Muscle of leg (tissue), 16 donors: ENCODE measurements around the gene NBPF3. TPM values are rescaled to one million over a fixed set of nuclear protein-coding genes. Genes with fewer than 3 reads are reported as not detected.
"Not testable (repeated sequence)": the region's sequence is repeated elsewhere in the genome, so short reads cannot be mapped to it uniquely, and the experiment has no call there.

Experiments used
- DNase-seq: peaks from one replicate; pipeline ENCODE4 v3.0.0; 2013
- H3K27ac ChIP-seq: one replicate; pipeline ENCODE4 v1.5.1; 2013; ENCODE audit warnings: mild to moderate bottlenecking, low read length, control low read depth
- H3K27me3 ChIP-seq: one replicate; pipeline ENCODE4 v1.6.1; 2013; ENCODE audit warnings: low read length; ENCODE audit not compliant: control insufficient read depth, insufficient read depth
- H3K36me3 ChIP-seq: one replicate; pipeline ENCODE4 v1.6.1; 2013; ENCODE audit warnings: low read length; ENCODE audit not compliant: control insufficient read depth, insufficient read depth
- H3K4me1 ChIP-seq: one replicate; pipeline ENCODE4 v1.6.1; 2013; ENCODE audit warnings: low read length; ENCODE audit not compliant: control insufficient read depth, insufficient read depth
- H3K4me3 ChIP-seq: one replicate; pipeline ENCODE4 v1.5.1; 2013; ENCODE audit warnings: low read length, control low read depth
- H3K9me3 ChIP-seq: replicated peaks from 2 replicates; pipeline ENCODE4 v1.6.1; 2013; ENCODE audit warnings: low read depth, low read length; ENCODE audit not compliant: control insufficient read depth
- WGBS: methylation state at CpG from one replicate; pipeline ENCODE4 v1.1.5; 2013; ENCODE audit warnings: missing lambda C conversion rate; ENCODE audit not compliant: insufficient coverage; 5-methylcytosine and 5-hydroxymethylcytosine counted together
- long read RNA-seq, 11 donors: transcript quantifications; one replicate each; lab custom pipeline, GENCODE V29; 2026
- polyA plus RNA-seq, 8 donors: library from polyadenylated mRNA; unstranded; fragments of 120-200 nt; gene quantifications; one replicate each; pipeline versions ENCODE4 v1.2.1 to v1.2.3, GENCODE V29; 2013; ENCODE audit warnings: inconsistent platforms in 1 of 8, low replicate concordance in 1 of 8; ENCODE audit not compliant: insufficient read length in 8 of 8, insufficient read depth in 1 of 8
- total RNA-seq: library from RNA; stranded (reverse); fragments of 120-200 nt; gene quantifications from one replicate; pipeline ENCODE4 v1.2.4, GENCODE V29; 2013

NBPF3 gene
- total RNA-seq = 4.9 TPM
- polyA plus RNA-seq = 10 to 100 TPM in 1 of 8 donors, 1 to 10 TPM in 7; 4.4 to 11.4 (median 7.1) TPM
- long read RNA-seq, donor 1 = 0 reads
- long read RNA-seq, donor 2 = 0 reads
- long read RNA-seq, donor 3, partial matches to known transcripts = 0 of 18 reads
- long read RNA-seq, donor 3, other reads (novel, unspliced or antisense) = 18 of 18 reads
- long read RNA-seq, donor 4 = 0 reads
- long read RNA-seq, donor 5, partial matches to known transcripts = 0 of 14 reads
- long read RNA-seq, donor 5, other reads (novel, unspliced or antisense) = 13 of 14 reads
- long read RNA-seq, donor 6, partial matches to known transcripts = 0 of 19 reads
- long read RNA-seq, donor 6, other reads (novel, unspliced or antisense) = 19 of 19 reads
- long read RNA-seq, donor 7 = 0 reads
- long read RNA-seq, donor 8, partial matches to known transcripts = 0 of 11 reads
- long read RNA-seq, donor 8, other reads (novel, unspliced or antisense) = 11 of 11 reads
- long read RNA-seq, donor 9 = 0 reads
- long read RNA-seq, donor 10, partial matches to known transcripts = 7 of 37 reads
- long read RNA-seq, donor 10, other reads (novel, unspliced or antisense) = 30 of 37 reads
- long read RNA-seq, donor 11 = 0 reads

GRCh38 chr1:21439721-21440629, at the start of gene NBPF3:
TSS of gene NBPF3 (plus strand) at chr1:21440137. CDS start at chr1:21445087, 4,950 bp downstream.
- peak within 1 kb of the TSS; percentile 47 for H3K27ac ChIP-seq
- DNase-seq = peak; percentile 87
- H3K9me3 ChIP-seq = no peaks in the 10 kb centered on the region
- H3K4me1 ChIP-seq = no peaks in the 10 kb centered on the region
- peaks cover 4% of the 10 kb centered on the region for H3K36me3 ChIP-seq
- H3K27me3 ChIP-seq = peaks cover 37% of the 10 kb centered on the region
- WGBS = under 1% methylated on average over 59 of the region's 87 CpGs
- H3K4me3 ChIP-seq = peak within 1 kb of the TSS; percentile 61

GRCh38 chr1:21391497-21391896, 48.4 kb upstream of the NBPF3 start:
- WGBS = 95% methylated on average over 2 of the region's 4 CpGs
- H3K4me3 ChIP-seq = no peak overlapping the region
- no peaks in the 10 kb centered on the region for H3K4me1 ChIP-seq

GRCh38 chr1:21392587-21393263, 47.2 kb upstream of the NBPF3 start:
- no peak for DNase-seq
- no peaks in the 10 kb centered on the region for H3K4me1 ChIP-seq
- H3K27ac ChIP-seq = no peak overlapping the region
- no peaks in the 10 kb centered on the region for H3K9me3 ChIP-seq
- H3K36me3 ChIP-seq = no peaks in the 10 kb centered on the region
- no peak overlapping the region for H3K4me3 ChIP-seq
- 76% methylated on average over 9 of the region's 15 CpGs for WGBS
- H3K27me3 ChIP-seq = no peaks in the 10 kb centered on the region

More at GRCh38 chr1:21391497-21391896, 48.4 kb upstream of the NBPF3 start:
- H3K27me3 ChIP-seq = peaks cover 2% of the 10 kb centered on the region
- no peak overlapping the region for H3K27ac ChIP-seq
- no peaks in the 10 kb centered on the region for H3K36me3 ChIP-seq
- no peaks in the 10 kb centered on the region for H3K9me3 ChIP-seq
- DNase-seq = no peak

GRCh38 chr1:21396516-21396915, 43.4 kb upstream of the NBPF3 start:
- no peaks in the 10 kb centered on the region for H3K36me3 ChIP-seq
- H3K27ac ChIP-seq = no peak overlapping the region
- no peaks in the 10 kb centered on the region for H3K9me3 ChIP-seq
- no CpG with 5 or more reads among the region's 4 CpGs for WGBS
- DNase-seq = no peak
- peaks cover 8% of the 10 kb centered on the region for H3K27me3 ChIP-seq
- H3K4me3 ChIP-seq = no peak overlapping the region
- H3K4me1 ChIP-seq = no peaks in the 10 kb centered on the region

GRCh38 chr1:21397813-21398188, 42.1 kb upstream of the NBPF3 start:
- Histone ChIP-seq H3K9me3 (no peaks in the 10 kb centered on the region), H3K36me3 (no peaks in the 10 kb centered on the region), H3K4me3 (no peak overlapping the region), H3K27ac (no peak overlapping the region), H3K4me1 (no peaks in the 10 kb centered on the region), H3K27me3 (peaks cover 8% of the 10 kb centered on the region)
- DNase-seq = no peak
- 25% methylated on average over 12 of the region's 15 CpGs for WGBS

GRCh38 chr1:21401726-21402346, 38.1 kb upstream of the NBPF3 start:
- H3K9me3 ChIP-seq, H3K4me1 ChIP-seq, H3K36me3 ChIP-seq, H3K27me3 ChIP-seq, DNase-seq, H3K4me3 ChIP-seq, H3K27ac ChIP-seq: not testable (repeated sequence)
- WGBS = no CpG with 5 or more reads among the region's 9 CpGs

- Histone ChIP-seq H3K4me3 (no peak overlapping the region), H3K9me3 (no peaks in the 10 kb centered on the region), H3K27me3 (peaks cover 6% of the 10 kb centered on the region), H3K4me1 (no peaks in the 10 kb centered on the region), H3K36me3 (no peaks in the 10 kb centered on the region), H3K27ac (no peak overlapping the region)
- DNase-seq = no peak
- WGBS = no CpG with 5 or more reads among the region's 2 CpGs
Measured at GRCh38 chr1:21406659-21407058, 33.3 kb upstream of the NBPF3 start.

- not testable (repeated sequence) for H3K27me3 ChIP-seq, H3K9me3 ChIP-seq, DNase-seq, H3K4me1 ChIP-seq, H3K4me3 ChIP-seq, H3K27ac ChIP-seq, H3K36me3 ChIP-seq
- WGBS = no CpG with 5 or more reads among the region's 3 CpGs
Measured at GRCh38 chr1:21409897-21410296, 30.0 kb upstream of the NBPF3 start.

GRCh38 chr1:21414015-21414414, 25.9 kb upstream of the NBPF3 start:
- no peak overlapping the region for H3K27ac ChIP-seq
- no peaks in the 10 kb centered on the region for H3K4me1 ChIP-seq
- no peak overlapping the region for H3K4me3 ChIP-seq
- WGBS = 92% methylated on average over 2 of the region's 5 CpGs
- no peaks in the 10 kb centered on the region for H3K9me3 ChIP-seq
- H3K36me3 ChIP-seq = no peaks in the 10 kb centered on the region
- H3K27me3 ChIP-seq = peaks cover 13% of the 10 kb centered on the region
- DNase-seq = no peak
